HG03135 (cell line): ENCODE measurements around the gene LRRC75A.

Experiments used
- ATAC-seq: cut with Tn5 transposase; IDR thresholded peaks from one replicate; pipeline ENCODE4 v1.9.1; 2021; ENCODE audit warnings: mild to moderate bottlenecking, moderate library complexity; ENCODE audit not compliant: unreplicated experiment

LRRC75A gene

DNA sequence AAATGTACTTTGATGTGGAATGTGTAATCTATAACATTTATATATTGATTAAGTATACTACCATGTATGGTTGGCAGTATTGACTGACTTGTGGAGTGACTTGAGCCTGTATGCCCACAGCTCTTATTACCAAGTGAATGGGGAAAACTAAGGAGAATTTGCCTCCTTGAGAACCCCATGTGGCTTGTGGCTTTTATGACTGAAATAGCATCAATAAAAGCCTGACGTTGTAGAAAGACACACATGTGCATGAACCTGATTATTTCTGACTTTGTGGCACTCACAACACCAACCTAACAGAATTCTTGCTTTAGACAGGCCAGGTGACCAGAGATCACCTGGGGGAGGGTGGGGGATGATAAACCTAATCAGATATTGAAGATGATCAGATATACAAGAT, 2.1 kb upstream of the LRRC75A start:
- no peak for ATAC-seq

DNA sequence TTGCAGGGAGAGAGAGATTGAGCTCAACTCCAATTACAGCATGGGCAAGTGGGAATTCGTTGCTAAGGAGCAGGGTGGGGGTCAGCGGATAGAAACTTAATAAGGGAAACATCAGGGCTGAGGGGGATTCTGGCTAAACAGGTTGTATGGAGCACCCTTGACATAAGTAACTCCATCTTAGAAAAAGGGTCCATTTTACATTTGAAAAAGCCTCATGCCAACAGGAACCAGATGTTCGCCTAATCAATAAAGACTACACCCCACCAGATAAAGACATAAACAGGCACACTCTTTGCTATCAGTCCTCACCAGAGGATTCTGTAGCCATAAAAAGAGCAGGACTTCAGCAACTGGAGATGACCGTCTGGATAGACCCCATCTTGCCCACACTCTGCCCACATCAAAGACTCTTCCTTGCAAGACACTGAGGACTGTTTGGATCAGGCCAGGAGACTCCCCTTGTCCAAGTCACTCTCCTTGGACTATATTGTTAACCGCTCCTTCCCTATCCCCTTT, 1.6 kb upstream of the LRRC75A start:
- ATAC-seq = no peak

DNA sequence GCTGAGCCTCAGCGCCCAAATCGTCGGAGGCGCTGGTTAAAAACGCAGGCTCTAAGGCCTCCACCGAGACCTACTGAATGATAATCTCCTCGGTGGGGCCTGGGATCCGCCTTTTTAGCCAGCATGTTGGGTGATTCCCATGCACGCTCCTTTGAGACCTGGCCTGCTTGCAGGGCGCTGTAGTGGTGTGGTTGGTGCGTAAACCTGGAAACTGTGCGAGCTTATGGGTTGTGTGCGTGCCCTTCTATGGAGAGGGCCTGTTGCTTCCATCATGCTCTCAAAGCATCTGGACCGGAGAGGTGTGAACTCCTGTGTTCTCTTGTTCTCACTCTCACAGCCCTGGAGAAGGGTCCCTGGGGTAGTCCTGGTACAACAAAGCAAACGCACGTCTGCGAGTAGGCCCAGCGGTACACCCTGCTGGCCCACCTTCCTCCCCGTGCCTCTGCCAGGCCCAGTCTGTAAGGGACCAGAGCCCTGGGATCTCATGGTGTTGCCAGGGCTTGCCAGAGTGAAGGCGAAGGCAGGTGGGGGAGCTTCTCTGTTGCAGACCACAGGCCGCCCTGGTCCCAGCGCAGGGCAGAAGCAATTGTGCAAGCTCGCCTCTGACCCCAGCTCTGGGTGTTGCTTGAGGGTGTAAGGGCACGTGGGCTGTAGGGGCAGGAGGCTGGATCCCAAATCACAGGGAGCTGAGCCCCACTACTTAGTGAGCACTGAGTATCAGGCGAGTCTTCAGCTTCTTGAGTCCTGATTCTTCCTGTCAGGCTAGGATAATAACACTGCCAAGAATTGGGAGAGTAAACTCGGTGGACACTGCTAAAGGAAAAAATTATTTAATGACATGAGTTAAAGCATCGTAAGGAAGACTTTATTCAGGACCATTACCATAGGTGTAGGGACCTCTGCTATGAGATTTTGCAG, 879 bp upstream of the LRRC75A start:
- no peak for ATAC-seq

DNA sequence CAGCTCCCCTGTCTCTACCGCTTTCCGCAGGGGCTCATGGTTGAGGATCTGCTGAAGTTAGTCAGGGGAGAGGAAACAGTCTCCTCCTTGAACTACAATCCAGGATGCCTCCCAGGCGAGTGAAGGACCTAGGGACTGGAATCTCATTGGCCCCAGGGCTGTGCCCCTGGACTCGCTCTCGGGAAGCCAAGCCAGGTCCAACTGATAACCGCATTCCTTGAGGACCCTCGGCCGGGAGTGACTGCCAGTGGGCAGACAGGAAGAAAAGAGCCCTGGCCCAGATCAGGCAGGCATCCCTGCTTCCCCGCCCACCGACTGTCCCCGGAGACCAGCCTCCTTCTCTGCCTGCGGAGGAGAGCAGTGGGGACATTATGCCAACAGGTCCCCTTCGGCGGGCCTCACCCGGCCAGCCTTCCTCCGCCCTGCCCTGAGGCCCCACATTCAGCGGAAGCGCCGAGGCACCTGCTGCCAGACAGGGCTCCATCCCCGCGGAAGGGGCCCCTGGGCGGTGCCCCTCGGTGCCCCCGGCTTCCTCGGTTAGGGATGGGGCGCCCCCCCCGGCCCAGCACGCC, 776 bp downstream of the LRRC75A start:
- ATAC-seq = no peak

DNA sequence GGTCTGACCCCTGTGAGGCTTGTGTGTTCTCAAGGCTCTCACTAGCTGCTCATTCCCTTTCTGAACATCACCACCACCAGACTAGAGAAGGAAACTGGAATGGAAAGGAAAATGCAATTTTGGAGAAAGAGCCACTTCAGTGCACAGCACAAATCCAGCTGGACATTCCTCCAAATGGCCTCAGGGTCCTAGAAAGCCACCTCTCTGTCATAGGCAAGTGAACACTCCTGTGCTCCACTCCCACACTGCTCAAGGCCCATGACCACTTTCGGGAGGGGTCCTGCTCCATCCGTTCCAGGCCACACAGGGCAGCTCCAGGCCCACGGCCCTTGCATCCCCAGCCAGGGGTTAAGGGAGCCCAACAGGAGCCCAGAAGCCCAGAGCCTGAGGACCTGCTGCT, 2.6 kb downstream of the LRRC75A start:
- ATAC-seq = no peak

DNA sequence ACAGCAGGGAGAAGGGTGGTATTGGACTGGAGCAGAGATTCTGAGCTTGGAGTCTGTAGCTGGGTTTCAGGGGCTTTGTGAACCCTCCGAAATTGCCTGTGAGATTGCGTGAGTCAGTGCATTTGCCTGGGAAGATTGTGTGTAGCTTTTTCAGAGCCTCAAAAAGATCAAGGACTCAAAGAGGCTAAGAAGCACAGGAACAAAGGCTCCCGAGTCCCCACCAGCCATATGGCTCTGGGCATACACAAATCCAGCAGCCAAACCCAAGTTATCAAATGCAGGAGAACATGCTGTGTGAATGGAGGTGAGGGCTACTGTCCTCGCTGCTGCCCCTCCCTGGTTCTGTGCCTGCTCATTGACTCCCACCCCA, 3.0 kb downstream of the LRRC75A start:
- no peak for ATAC-seq

DNA sequence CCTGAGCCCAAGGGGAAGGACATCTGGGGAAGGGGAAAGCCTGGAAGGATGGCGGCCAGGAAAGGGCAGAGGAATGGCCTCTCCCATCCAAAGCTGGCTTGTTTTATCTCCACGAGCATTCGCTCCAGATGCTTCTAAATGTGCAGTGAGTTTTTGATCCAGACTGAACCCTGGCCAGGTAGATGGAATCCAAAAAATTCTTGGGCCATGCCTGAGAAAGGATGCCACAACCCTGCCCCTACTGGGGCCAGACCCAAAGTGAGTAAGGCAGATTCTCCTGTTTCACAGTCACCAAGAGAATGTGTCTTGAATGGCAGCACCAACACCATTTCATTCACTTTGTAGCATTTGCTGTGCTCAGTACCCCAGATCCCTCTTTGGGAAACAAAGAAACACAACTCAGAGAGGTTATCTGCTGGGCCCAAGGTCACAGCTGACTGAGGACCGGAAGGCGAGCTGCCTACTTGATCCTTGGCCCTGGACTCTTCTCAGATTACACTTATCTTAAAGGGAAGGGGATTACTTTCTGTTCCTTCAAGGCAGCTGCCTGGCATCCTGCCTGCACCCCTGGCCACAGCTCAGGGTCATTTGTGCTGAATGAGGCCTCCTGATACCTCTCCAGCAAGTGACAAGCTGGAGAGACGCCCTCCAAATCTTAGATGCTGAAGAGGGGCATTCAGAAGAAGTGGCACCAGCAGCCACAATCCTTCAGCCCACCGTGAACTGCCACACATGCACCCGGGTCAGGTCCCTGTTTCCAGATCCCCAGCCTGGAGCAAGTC, 3.6 kb downstream of the LRRC75A start:
- ATAC-seq = no peak

DNA sequence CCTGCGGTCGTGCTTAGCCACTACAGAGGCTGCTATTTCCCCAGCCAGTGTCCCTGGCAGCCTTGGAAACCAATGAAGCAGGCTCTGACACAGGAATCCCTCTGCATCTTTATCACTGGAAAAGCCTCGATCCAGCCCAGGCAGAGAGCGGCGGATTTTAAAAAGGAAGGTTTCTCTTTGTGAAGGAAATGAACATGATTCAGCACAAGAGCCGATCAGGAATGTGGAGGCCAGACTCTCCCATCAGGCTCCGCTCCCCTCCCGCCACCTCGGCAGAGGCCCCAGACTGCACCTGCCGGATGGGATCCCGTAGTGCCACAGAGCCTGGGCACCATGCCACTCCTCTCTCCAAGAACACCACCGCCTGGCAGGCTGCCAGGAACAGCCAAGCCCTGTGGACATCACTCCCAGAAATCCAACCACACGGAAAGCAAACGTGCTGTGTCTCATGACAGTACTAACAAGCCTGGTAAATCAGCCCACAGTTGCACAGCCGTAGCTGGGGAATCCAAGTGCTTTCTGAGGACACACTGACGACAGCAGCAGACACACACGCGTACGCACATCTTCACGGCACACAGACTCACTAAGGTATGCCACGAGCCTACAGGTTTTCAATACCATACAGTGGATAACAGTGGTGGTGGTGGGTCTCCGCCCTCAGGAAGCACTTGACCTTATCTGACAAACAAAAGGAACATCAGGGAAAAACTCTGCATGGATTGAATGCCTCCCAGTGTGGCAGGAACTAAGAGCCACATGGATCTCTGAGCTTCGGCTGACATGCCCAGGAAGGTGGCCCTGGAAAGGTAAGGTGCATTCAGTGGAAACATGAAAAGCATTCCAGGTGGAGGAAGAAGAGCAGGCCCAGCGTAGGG, 5.4 kb downstream of the LRRC75A start:
- ATAC-seq = no peak

DNA sequence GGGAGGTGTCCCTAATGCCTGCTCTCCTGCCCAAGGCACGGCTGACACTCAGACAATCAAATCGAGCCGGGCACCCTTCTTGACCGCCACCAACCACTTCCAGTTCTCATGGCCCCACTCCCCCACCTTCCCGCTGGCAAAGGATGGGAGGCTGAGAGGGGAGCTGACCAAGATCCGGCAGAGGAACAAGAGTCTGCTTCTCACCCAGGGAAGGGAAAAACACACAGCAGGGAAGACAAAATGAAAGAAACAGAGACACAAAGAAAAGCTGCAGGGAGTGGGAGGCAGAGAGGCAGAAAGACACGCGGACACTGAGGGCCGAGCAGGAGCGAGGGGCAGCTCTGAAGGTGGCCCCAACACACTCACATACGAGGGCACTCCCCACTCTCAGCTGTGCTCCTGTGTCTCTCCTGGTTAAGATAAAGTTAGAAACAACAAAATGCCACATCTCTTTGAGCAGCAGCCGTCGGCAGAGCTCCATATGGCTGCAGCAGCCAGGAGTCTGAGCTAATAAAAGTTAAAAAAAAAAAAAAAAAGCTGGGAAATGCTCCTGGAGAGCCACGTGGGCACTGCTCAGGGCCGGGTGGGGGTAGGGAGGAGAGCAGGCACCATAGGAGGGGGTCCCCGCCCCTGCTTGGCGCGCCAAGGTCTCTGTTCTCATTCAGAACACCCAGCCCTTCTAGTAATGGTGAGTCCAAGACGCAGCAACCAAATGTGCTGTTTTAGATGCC, 7.4 kb downstream of the LRRC75A start:
- no peak for ATAC-seq

DNA sequence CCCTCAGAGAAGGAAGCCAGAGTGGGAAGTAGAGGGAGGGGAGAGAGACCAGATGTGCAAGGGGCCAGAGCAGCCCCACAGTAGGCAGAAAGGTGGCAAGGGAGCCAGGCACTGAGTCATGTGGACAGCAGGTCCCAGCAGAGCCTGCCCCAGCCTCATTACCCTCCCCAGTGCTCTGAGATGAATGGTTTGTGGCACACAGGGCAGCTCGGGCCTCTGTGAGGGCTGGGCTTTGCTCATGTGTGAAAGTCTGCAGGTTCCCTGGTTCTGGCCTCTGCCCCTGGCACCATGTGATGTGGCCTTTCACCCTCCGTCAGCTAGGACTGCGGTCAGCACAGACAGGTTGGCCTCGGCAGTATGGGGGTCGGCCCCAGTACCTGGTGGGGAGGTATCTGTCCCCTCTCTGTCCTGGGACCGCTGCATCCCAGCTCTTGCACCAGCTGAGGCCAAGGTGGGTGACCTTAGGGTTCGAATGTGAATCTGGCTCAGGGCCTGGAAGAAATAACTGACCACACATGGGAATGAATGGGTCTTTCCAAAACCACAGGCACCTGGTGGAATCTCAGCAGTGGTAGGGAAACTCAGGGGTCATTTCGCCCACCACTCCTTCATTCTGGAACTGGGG, 8.9 kb downstream of the LRRC75A start:
- no peak for ATAC-seq

DNA sequence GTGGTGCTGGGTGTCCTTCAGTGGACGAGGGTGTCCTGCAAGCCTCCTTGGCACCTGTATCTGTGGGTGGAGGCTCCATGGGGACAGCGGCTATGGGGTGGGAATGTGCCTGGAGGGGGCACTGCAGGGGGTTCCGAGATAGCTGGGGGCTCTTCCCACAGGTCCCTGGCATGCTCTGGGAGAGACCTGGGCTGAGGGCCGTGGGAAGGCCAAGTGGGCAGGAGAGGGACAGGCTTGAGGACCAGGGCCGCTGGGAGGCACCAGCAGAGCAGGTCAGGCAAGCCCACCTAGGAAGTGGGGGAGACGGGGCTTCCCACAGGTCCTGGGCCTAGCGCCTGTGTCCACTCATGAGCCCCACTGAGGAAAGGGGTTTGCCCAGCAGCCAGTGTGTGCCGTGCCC, 9.7 kb downstream of the LRRC75A start:
- ATAC-seq = no peak

DNA sequence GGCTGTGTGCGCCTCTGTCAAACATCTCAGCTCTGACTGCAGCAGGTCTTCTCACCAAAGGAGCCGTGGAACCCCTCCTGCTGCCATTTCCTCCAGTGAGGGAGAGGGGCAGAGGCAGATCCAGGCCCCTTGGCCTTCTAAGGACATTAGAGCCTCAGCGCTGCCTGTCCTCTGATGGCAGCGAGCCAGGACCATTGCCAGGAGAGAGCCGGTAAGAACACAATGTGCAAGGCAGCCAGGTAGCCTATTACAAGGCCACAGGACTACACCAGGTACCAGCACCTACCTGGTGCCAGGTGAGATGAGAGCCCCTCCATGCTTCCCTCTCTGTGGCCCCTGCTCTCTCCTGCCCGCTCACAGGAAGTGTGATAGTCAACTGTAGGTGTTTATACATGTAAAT, 11.0 kb downstream of the LRRC75A start:
- ATAC-seq = no peak

DNA sequence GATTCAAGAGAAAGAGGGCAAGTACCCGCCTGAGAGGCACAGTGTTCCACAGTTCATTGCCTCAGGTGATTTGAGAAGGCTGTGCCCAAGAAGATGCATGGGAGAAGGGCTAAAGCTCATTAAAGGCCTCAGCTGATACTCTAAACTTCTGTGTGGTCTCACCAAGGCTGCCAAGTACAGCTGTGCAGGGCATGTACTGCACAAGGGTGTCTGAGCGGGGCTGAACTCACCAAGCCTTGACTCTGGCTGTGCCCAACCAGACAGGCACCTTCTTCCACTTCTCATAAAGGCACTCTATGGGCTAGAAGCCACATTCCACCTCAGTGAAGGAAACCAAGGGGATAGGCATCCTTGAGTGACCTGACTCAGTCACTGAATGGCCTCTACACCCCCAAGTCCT, 12.7 kb downstream of the LRRC75A start:
- no peak for ATAC-seq

DNA sequence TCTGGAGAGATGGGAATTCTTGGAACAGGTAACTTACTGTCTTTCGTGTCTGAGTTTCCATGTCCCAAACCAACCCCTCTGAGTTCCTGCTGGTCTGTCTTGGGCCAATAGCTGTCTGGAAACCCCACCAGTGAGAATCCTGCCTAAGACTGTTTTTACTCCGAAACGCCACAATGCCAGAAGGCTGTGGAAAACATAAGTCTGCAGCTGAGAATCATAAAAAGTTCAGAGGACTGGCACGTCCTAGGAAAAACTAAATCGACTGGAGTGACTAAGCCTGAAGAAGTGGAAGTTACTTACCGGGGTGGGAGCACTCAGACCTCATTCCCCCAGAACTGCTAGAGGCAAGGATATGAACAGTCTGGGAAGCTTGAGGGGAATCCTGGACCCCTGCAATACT, 13.3 kb downstream of the LRRC75A start:
- ATAC-seq = no peak

DNA sequence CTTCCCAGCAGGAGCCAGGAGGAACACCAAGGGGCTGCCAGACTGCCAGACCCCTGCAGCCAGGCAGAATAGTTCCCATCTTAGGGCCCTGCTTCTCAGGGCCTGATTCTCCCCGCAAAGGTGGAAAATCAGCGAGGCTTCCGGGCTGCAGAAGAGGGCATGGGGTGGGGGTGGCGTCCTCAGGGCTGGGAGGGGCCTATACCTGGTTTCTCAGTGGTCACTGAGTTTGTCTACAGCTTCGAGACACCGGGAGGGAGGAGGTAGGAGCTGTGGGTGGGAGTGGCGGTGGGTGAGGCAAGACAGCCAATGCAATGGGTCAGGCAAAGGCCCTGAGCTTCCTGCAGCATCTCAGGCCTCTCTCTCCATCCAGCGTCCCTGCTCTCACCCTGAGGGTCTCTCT, 14.3 kb downstream of the LRRC75A start:
- no peak for ATAC-seq

DNA sequence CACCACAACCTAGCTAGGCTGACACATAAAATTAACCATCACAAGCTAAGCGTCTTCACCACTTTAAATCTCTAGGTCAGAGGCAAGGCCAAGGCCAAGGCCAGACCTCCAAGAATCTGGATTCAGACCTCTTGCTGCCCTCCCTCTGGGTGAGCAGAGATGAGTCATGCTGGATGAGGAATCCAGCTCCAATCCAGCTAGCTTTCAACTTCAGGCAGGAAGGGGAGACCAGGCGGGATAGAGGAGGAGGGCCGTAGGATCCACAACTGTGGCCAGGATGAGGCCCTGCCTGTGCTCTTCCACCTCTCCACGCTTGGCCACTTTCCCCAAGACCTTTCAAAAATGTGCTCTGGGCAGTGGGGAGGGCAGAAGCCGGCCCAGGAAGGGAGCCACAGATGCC, 14.7 kb downstream of the LRRC75A start:
- no peak for ATAC-seq

DNA sequence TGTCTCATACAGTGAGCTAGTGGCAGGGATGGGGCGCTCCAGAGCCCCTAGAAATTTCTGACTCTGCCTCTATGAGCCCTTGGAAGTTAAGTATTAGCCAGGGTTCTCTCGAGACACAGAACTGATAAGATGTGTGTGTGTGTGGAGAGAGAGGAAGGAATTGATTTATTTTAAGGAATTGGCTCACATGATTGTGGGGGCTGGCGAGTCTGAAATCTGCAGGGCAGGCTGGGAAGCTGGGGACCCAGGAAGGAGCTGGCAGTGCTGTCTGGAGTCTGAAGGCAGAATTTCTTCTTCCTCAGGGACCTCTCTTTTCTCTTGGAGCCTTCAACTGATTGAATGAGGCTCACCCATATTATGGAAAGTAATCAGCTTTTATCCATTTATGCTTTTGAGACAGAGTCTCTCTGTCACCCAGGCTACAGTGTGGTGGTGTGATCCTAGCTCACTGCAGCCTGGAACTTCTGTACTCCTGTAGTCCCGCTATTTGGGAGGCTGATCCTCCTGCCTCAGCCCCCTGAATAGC, 16.8 kb downstream of the LRRC75A start:
- no peak for ATAC-seq

DNA sequence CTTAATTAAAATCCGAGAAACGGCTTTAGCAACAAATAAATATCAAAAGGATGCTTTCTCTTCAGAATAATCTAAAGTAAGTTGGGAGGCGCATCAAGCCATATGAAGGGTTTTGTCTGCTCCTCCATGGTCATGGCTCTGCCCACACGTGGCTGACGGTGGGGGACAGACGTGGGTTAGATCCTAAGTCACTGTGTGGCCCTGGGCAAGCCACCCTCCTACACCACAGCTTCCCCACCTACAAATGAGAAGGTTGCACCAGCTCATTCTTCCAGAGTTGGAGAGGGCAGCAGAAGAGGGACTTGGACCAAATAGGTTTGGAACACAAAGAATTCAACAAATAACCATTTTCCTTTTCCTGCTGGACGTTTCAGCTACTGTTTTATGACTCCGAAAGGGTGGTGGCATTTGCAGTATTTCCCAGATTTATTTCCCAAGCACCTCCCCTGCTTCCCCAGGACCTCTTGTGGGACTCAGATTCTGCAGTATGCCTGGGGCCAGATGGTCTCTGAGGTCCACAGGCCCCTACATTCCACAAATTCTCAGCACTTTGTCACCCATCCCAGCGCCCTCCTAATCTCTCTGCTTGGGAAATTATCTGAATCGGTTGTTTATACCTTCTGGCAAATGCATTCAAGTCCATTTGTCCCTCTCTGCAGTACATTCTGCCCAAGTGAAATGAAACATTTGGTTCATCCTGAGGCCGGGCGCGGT, 17.8 kb downstream of the LRRC75A start:
- ATAC-seq = no peak
